Naive thymus-derived CD4-positive, alpha-beta T cell (primary cell): ENCODE results near the gene NTRK3. TPM values are rescaled to one million over a fixed set of nuclear protein-coding genes. Genes with fewer than 3 reads are reported as not detected.

ENCODE experiments used
- ATAC-seq: fragments of 150-1000 bp; cut with Tn5 transposase; 2 replicates; pipeline ENCODE4 v1.10.0; 2021; ENCODE audit warnings: mild to moderate bottlenecking, moderate library complexity
- CTCF ChIA-PET: fragments of 350-600 bp; sonication (Branson Sonifier 250); formaldehyde crosslinking; loops from one replicate; lab custom pipeline; 2021; ENCODE audit warnings: antibody characterized with exemption; lab: Charles Lee
- POLR2A ChIA-PET: fragments of 350-600 bp; sonication (Branson Sonifier 250); formaldehyde crosslinking; loops from one replicate; lab custom pipeline; 2021; ENCODE audit warnings: antibody characterized with exemption, inconsistent platforms; lab: Charles Lee
- DNase-seq, 9 donors: peaks; one replicate each; pipeline versions ENCODE4 v3.0.0 to v3.0.0-alpha.2; 2020 to 2022; ENCODE audit warnings: mixed read lengths in 1 of 9
- H3K27ac ChIP-seq: one replicate; pipeline ENCODE4 v1.7.0; 2013; ENCODE audit warnings: mild to moderate bottlenecking, low read depth, low read length, moderate library complexity
- H3K27me3 ChIP-seq, 2 donors: one replicate each; pipeline ENCODE4 v1.7.0; 2013; ENCODE audit warnings: low read length in 2 of 2, mild to moderate bottlenecking in 2 of 2, moderate library complexity in 2 of 2; ENCODE audit not compliant: control insufficient read depth in 2 of 2, insufficient read depth in 2 of 2
- H3K36me3 ChIP-seq, 3 experiments: 1 replicate in 2 of 3; 2 replicates in 1 of 3; pipeline ENCODE4 v1.7.0; 2013; ENCODE audit warnings: low read length in 3 of 3, mild to moderate bottlenecking in 3 of 3, moderate library complexity in 1 of 3; ENCODE audit not compliant: insufficient read depth in 3 of 3, control insufficient read depth in 2 of 3
- H3K4me1 ChIP-seq, 2 donors: one replicate each; pipeline ENCODE4 v1.7.0; 2013; ENCODE audit warnings: low read length in 2 of 2, mild to moderate bottlenecking in 2 of 2, moderate library complexity in 1 of 2; ENCODE audit not compliant: control insufficient read depth in 2 of 2, insufficient read depth in 2 of 2
- H3K4me3 ChIP-seq: 2 replicates; pipeline ENCODE4 v1.7.0; 2013; ENCODE audit warnings: mild to moderate bottlenecking, low read length
- H3K9me3 ChIP-seq, 3 experiments: 1 replicate in 2 of 3; 2 replicates in 1 of 3; pipeline ENCODE4 v1.7.0; 2013; ENCODE audit warnings: low read length in 3 of 3; ENCODE audit not compliant: control insufficient read depth in 2 of 3
- H3K27ac Mint-ChIP-seq, 9 donors: one replicate each; pipeline ENCODE4 v1.8.0; 2020 to 2022; ENCODE audit warnings: mixed read lengths in 9 of 9, mild to moderate bottlenecking in 8 of 9, moderate library complexity in 5 of 9, inconsistent platforms in 2 of 9
- H3K27me3 Mint-ChIP-seq, 5 donors: one replicate each; pipeline ENCODE4 v1.8.0; 2021 to 2022; ENCODE audit warnings: mixed read lengths in 5 of 5, mild to moderate bottlenecking in 1 of 5
- H3K36me3 Mint-ChIP-seq, 5 donors: one replicate each; pipeline ENCODE4 v1.8.0; 2020 to 2022; ENCODE audit warnings: mixed read lengths in 5 of 5, mild to moderate bottlenecking in 3 of 5, inconsistent platforms in 1 of 5
- H3K4me1 Mint-ChIP-seq, 7 donors: one replicate each; pipeline ENCODE4 v1.8.0; 2020 to 2022; ENCODE audit warnings: mixed read lengths in 7 of 7, mild to moderate bottlenecking in 3 of 7, inconsistent platforms in 1 of 7
- H3K4me3 Mint-ChIP-seq, 10 donors: one replicate each; pipeline ENCODE4 v1.8.0; 2020 to 2022; ENCODE audit warnings: mild to moderate bottlenecking in 10 of 10, mixed read lengths in 10 of 10, moderate library complexity in 6 of 10, inconsistent platforms in 2 of 10
- H3K9me3 Mint-ChIP-seq, 11 donors: one replicate each; pipeline ENCODE4 v1.8.0; 2020 to 2022; ENCODE audit warnings: mixed read lengths in 11 of 11, mild to moderate bottlenecking in 4 of 11, inconsistent platforms in 1 of 11, moderate library complexity in 1 of 11
- intact Hi-C, 2 donors: fragments of 100-400 bp; cut with micrococcal nuclease; formaldehyde crosslinking; loops; one replicate each; pipeline ENCODE4 v1.15.1; 2023
- polyA plus RNA-seq, 2 donors: library from polyadenylated mRNA; unstranded; fragments of 300-500 nt; fragmentation: Illumina TruSeq; gene quantifications; one replicate each; pipeline ENCODE4 v1.2.3, GENCODE V29; 2021
- total RNA-seq, 6 experiments: library from RNA in 5 of 6; stranded (reverse) in 5 of 6; gene quantifications; 1 replicate in 5 of 6; 2 replicates in 1 of 6; pipeline ENCODE4 v1.2.3 and lab custom pipeline; 2021 to 2026

NTRK3 gene
- total and polyA plus RNA-seq, 7 experiments from 2014 or later = 0.05 to 0.78 TPM; not detected in 5

DNA sequence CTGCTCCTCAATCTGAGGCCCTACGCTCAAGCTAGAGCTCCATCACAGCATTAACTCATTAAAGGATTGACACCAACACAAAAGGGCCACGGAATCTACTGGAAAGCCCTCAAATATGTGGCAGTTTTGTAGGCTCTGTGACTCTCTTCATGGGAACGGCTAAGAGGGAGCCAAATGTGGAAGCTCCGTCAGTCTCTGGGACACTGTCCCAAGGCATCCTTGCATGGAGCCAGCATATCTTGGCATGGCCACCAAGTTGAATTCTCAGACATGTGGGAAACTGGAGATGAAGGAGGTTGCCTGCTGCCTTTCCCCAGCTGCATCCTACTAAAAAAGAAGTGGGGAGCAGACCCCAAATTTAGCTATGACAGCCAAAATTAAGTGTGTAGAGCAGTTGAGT lies 296.9 kb downstream of the NTRK3 start:
- Histone ChIP-seq H3K9me3 (no peaks in the 10 kb centered on the region), H3K36me3 (no peaks in the 10 kb centered on the region), H3K4me1 (no peaks in the 10 kb centered on the region), H3K27me3 (no peaks in the 10 kb centered on the region), H3K27ac (no peak overlapping the region), H3K4me3 (no peak overlapping the region)
- peaks cover 0 to 1% (median 0%) of the 10 kb centered on the region in 11 donors for H3K9me3 Mint-ChIP-seq
- ATAC-seq (no peak), DNase-seq (no peak)
- no peak overlapping the region for H3K27ac Mint-ChIP-seq
- H3K4me1 Mint-ChIP-seq = peaks cover 0 to 6% (median 0%) of the 10 kb centered on the region in 7 donors
- intact Hi-C loops = no loop called here
- H3K36me3 Mint-ChIP-seq = no peaks in the 10 kb centered on the region
- POLR2A ChIA-PET = no interaction called here
- no peak overlapping the region for H3K4me3 Mint-ChIP-seq
- H3K27me3 Mint-ChIP-seq = peaks cover 0 to 14% (median 3%) of the 10 kb centered on the region in 5 donors
- CTCF ChIA-PET = no interaction called here

DNA sequence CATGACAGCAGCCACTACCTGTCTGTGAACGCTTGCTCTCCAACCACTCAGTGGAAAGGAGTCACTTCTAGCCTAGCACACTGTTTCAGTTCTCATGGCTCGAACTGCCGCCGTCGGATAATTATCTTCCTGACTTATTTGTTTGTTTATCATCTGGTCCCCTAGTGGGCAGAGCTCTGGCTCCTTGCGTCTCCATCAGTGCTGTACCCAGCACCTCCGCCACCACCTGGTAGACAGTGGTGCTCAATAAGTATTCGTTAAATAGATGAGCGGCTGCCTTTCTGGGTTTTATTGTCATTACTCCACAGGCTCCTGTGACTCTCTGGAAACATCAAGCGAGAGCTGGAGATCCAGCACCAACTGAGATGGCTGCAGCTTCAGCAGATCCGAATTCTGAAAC lies 297.5 kb downstream of the NTRK3 start:
- ATAC-seq (no peak), DNase-seq (no peak)
- Mint-ChIP-seq H3K36me3 (no peaks in the 10 kb centered on the region), H3K9me3 (peaks cover 0 to 1% (median 0%) of the 10 kb centered on the region in 11 donors), H3K4me1 (peaks cover 0 to 6% (median 0%) of the 10 kb centered on the region in 7 donors), H3K4me3 (no peak overlapping the region), H3K27ac (no peak overlapping the region), H3K27me3 (peaks cover 0 to 14% (median 3%) of the 10 kb centered on the region in 5 donors)
- Histone ChIP-seq H3K9me3 (no peaks in the 10 kb centered on the region), H3K36me3 (no peaks in the 10 kb centered on the region), H3K4me1 (no peaks in the 10 kb centered on the region), H3K4me3 (no peak overlapping the region), H3K27ac (no peak overlapping the region), H3K27me3 (no peaks in the 10 kb centered on the region)
- CTCF ChIA-PET = no interaction called here
- intact Hi-C loops = no loop called here
- POLR2A ChIA-PET = no interaction called here

DNA sequence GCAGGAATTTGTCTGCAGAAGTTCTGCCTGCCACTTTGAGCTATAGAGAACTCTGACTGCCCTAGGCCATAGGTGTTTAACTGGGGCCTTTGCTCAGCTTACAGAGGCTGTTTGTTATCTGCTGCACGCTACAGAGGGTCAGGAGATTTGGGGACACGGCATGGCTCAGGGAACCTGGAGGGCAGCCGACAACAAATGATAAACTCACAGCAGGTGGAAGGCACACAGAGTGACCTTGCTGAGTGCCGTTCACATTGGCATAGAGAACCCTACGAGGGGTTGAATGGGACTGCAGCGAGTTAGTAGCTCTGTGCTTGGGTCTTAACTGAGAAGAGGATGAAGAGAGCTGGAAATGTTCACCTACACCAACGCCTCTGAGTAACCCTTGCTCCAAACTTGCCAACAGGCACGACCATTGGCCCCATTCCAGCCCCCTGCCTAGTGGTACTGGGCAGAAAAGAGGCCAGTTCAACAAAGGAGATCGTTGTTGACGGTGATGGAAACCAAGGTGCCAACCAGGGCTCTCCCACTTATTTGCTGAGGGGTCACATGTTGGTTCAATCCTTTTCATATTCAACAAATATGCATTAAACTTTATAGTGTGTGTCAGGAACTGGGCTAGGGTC lies 301.1 kb downstream of the NTRK3 start:
- ChIA-PET CTCF (no interaction called here), POLR2A (no interaction called here)
- H3K9me3 Mint-ChIP-seq = peaks cover 0 to 3% (median 0%) of the 10 kb centered on the region in 11 donors
- Histone ChIP-seq H3K27me3 (no peaks in the 10 kb centered on the region), H3K4me3 (no peak overlapping the region), H3K4me1 (no peaks in the 10 kb centered on the region), H3K9me3 (no peaks in the 10 kb centered on the region), H3K27ac (no peak overlapping the region), H3K36me3 (no peaks in the 10 kb centered on the region)
- no peaks in the 10 kb centered on the region for H3K36me3 Mint-ChIP-seq
- no peak overlapping the region for H3K4me3 Mint-ChIP-seq
- no peak overlapping the region for H3K27ac Mint-ChIP-seq
- ATAC-seq = no peak
- no peak for DNase-seq
- intact Hi-C loops = no loop called here
- no peaks in the 10 kb centered on the region for H3K4me1 Mint-ChIP-seq
- H3K27me3 Mint-ChIP-seq = peaks cover 0 to 7% (median 0%) of the 10 kb centered on the region in 5 donors

DNA sequence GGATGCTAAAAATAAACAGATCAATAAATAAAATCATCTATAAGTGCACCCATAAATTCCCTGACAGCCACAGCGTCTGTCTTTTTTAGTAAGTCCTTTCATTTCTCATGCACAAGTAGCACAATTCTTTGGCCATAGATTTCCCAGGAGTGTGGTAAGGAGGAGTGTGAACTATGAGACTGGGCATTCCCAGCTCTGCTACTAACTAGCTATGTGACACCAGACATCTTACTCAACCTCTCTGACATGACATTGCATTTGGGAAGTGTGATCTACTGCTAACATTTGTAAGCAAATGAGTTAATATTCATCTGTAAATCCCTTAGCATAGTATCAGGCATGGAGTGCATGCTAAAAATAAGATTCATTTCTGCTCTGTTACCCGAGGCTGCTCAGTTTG lies 301.7 kb downstream of the NTRK3 start:
- ChIA-PET CTCF (no interaction called here), POLR2A (no interaction called here)
- Mint-ChIP-seq H3K4me1 (no peaks in the 10 kb centered on the region), H3K36me3 (no peaks in the 10 kb centered on the region), H3K9me3 (peaks cover 0 to 3% (median 0%) of the 10 kb centered on the region in 11 donors), H3K27ac (no peak overlapping the region), H3K27me3 (peaks cover 0 to 7% (median 0%) of the 10 kb centered on the region in 5 donors), H3K4me3 (no peak overlapping the region)
- Histone ChIP-seq H3K36me3 (no peaks in the 10 kb centered on the region), H3K4me3 (no peak overlapping the region), H3K4me1 (no peaks in the 10 kb centered on the region), H3K9me3 (no peaks in the 10 kb centered on the region), H3K27me3 (no peaks in the 10 kb centered on the region), H3K27ac (no peak overlapping the region)
- intact Hi-C loops = no loop called here
- ATAC-seq = no peak
- no peak for DNase-seq

DNA sequence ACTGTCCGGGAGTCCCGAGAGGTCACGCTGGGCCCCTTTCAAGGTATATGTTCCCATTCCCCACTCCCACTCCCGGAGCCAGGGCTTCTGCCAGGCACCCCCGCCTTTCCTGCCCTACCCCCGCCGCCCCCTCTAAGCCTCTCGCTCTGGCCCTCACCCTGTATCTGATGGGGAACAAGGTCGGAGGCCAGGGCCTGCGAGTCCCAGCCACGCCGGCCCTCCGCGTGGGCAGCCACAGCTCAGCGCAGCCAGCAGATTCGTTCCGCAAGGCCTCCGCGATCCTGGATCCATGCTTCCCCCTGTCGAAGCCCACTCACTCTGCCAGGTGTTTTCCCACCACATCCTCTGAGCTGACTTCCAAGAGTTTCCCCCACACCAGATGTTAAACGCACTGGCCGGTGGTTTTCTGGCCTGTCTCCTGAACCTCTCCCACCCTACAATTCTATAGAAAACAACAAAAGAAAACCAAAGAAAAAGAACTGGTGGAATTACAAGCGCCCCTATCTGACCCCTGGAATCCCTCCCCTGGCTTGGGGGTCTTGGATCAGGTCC lies 303.7 kb downstream of the NTRK3 start:
- no peak for DNase-seq
- no peaks in the 10 kb centered on the region for H3K4me1 Mint-ChIP-seq
- H3K4me3 ChIP-seq = no peak overlapping the region

DNA sequence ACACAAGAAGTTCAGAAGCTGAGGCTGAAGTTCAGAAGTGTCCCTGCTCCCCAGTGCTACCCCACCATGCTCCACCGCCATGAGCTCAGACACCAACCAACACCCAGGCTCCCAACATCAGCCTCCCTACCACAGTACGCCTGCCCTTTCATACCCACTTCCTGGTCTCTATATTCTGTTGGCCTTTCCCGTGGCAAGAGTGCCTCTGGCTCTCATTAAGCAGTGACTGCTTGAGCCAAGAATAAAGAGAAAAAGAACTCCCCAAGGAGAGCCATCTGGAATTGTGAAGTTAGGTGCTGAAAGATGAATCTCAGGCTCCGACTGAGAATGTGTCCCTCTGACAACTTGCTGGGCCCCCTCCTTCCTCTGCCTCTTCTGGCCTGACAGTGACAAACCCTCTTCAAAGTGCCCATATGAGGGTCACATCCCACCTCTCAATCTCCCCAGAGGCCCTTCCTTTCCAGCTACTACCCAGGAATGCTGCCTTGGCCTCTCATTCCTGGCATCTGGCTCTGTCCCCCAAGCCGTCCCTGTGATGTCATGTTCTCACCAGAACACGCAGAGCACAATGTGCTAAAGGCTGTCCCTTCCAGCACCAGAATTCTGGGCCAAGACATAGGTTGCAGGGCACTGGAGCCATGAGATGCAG lies 306.8 kb downstream of the NTRK3 start:
- Mint-ChIP-seq H3K36me3 (no peaks in the 10 kb centered on the region), H3K27me3 (peaks cover 0 to 3% (median 0%) of the 10 kb centered on the region in 5 donors), H3K9me3 (peaks cover 0 to 3% (median 0%) of the 10 kb centered on the region in 11 donors), H3K27ac (no peak overlapping the region), H3K4me1 (peaks cover 0 to 1% (median 0%) of the 10 kb centered on the region in 7 donors), H3K4me3 (no peak overlapping the region)
- intact Hi-C loops = no loop called here
- H3K9me3 ChIP-seq = no peaks in the 10 kb centered on the region
- H3K36me3 ChIP-seq = no peaks in the 10 kb centered on the region
- no peak overlapping the region for H3K4me3 ChIP-seq
- ChIA-PET CTCF (no interaction called here), POLR2A (no interaction called here)
- no peaks in the 10 kb centered on the region for H3K4me1 ChIP-seq
- H3K27me3 ChIP-seq = no peaks in the 10 kb centered on the region
- no peak overlapping the region for H3K27ac ChIP-seq
- DNase-seq = no peak
- ATAC-seq = no peak

More for the DNA sequence above, 303.7 kb downstream of the NTRK3 start:
- H3K36me3 Mint-ChIP-seq = no peaks in the 10 kb centered on the region
- Histone ChIP-seq H3K27ac (no peak overlapping the region), H3K4me1 (no peaks in the 10 kb centered on the region), H3K36me3 (no peaks in the 10 kb centered on the region), H3K9me3 (no peaks in the 10 kb centered on the region), H3K27me3 (no peaks in the 10 kb centered on the region)
- no peaks in the 10 kb centered on the region for H3K27me3 Mint-ChIP-seq
- ChIA-PET CTCF (no interaction called here), POLR2A (no interaction called here)
- no peak for ATAC-seq
- intact Hi-C loops = no loop called here
- H3K27ac Mint-ChIP-seq = no peak overlapping the region
- peaks cover 0 to 3% (median 0%) of the 10 kb centered on the region in 11 donors for H3K9me3 Mint-ChIP-seq
- no peak overlapping the region for H3K4me3 Mint-ChIP-seq
